Measurements from ENCODE around the gene WIPF2. TPM values are rescaled to one million over a fixed set of nuclear protein-coding genes. Genes with fewer than 3 reads are reported as not detected.

The WIPF2 gene
- total and polyA plus RNA-seq, 2 of the 8 experiments (the other 6 are each of a cell fraction or from before 2014, with no cell fraction given), result 6.9 to 25.3 TPM

DNA sequence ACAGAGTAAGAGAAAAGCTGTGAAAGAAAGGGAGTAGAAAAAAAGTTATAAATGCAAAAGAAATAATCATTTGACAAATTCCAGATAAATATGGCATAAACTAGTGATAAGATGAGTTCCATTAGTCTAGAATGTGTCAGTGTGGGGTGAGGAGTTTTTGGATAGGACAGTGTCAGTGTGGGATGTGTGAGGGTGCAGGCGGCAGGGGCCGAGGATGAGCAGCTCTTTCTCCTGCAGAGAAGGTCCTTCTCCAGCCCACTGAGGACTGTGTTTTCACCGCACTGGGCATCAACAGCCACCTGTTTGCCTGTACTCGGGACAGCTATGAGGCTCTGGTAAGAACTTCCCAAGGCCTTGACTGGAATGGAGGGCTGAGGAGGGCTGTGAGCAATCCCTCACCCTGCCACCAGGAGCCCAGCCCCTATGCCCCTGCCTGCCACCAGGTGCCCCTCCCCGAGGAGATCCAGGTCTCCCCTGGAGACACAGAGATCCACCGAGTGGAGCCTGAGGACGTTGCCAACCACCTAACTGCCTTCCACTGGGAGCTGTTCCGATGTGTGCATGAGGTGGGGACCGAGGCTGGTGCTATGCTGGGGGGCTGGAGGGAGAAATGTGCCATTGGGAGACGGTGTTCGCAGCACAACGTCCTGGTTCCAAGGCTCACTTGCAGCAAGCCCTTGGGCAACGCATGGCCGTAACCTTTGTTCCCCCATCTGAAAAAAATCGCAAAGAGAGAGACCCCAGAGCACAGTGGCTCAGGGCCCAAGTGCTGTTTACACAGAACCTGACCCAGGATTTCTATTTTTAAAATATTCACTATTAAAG, 28.7 kb upstream of the WIPF2 start:
- Histone ChIP-seq H3K18ac (ENCODE audit: extremely low read depth, low read length) (peak overlapping the region; percentile 65), H4K91ac (replicated peaks; ENCODE audit: insufficient read length, low read length) (peak overlapping the region; percentile 75), H3K27me3 (replicated peaks in 1 of 4; ENCODE audit: control insufficient read depth in 3 of 4, extremely low read depth in 1 of 4, insufficient read depth in 3 of 4, low read length in 3 of 4) (no peaks in the 10 kb centered on the region), H2BK120ac (replicated peaks; ENCODE audit: low read depth, low read length) (peak overlapping the region; percentile 88), H3K27ac (ENCODE audit: low read depth, low read length) (no peak overlapping the region), H2AK5ac (ENCODE audit: low read depth, low read length) (no peak overlapping the region), H4K20me1 (replicated peaks in 1 of 2; ENCODE audit: control insufficient read depth in 1 of 2, insufficient read depth in 2 of 2, low read length in 2 of 2) (peaks cover 0 to 2% of the 10 kb centered on the region in 2 experiments), H3K79me2 (ENCODE audit: control insufficient read depth in 1 of 2, insufficient read depth in 2 of 2, low read length in 2 of 2) (no peaks in the 10 kb centered on the region), H3K23me2 (ENCODE audit: low read depth, low read length) (peaks cover 8% of the 10 kb centered on the region), H3K56ac (replicated peaks; ENCODE audit: insufficient read length, low read depth, low read length) (no peak overlapping the region), H3K79me1 (ENCODE audit: low read depth, low read length) (no peaks in the 10 kb centered on the region), H3K4me1 (replicated peaks in 1 of 4; ENCODE audit: control insufficient read depth in 3 of 4, insufficient read depth in 4 of 4, low read length in 3 of 4) (peaks cover 0 to 15% (median 8%) of the 10 kb centered on the region in 4 experiments; a peak in 5 of 7 replicates), H3K14ac (ENCODE audit: insufficient read length) (no peak overlapping the region), H3K4me2 (ENCODE audit: insufficient read depth in 1 of 2, low read depth in 2 of 2, low read length in 2 of 2) (peak overlapping the region; percentile 89 to 95), H3K36me3 (ENCODE audit: control insufficient read depth in 2 of 4, insufficient read depth in 4 of 4, low read length in 3 of 4) (peaks cover 0 to 15% (median 6%) of the 10 kb centered on the region in 4 experiments; a peak in 5 of 8 replicates), H3K4ac (replicated peaks; ENCODE audit: insufficient read length, low read depth, low read length) (no peak overlapping the region), H3K9me3 (ENCODE audit: insufficient read depth in 2 of 2, low read depth in 1 of 2, low read length in 1 of 2) (no peaks in the 10 kb centered on the region), H2BK12ac (ENCODE audit: low read depth, low read length) (peak overlapping the region; percentile 63; the same call in 1 of the 2 replicates), H3K23ac (ENCODE audit: insufficient read length) (no peak overlapping the region), H3K9ac (replicated peaks in 1 of 4; ENCODE audit: extremely low read depth in 1 of 4, low read depth in 3 of 4, low read length in 3 of 4) (peak overlapping the region in 1 of 4 experiments; percentile 53; a peak in 2 of 7 replicates), H2AFZ (ENCODE audit: low read length) (peak overlapping the region; percentile 72; the same call in 1 of the 2 replicates), H2BK5ac (ENCODE audit: low read depth, low read length) (no peak overlapping the region; the same call in 1 of the 2 replicates), H2BK15ac (ENCODE audit: low read length) (no peak overlapping the region), H4K8ac (ENCODE audit: extremely low read depth, insufficient read depth, low read length) (peak overlapping the region; percentile 54; the same call in 1 of the 2 replicates), H4K5ac (ENCODE audit: insufficient read length, low read depth, low read length) (peak overlapping the region; percentile 32), H2BK20ac (ENCODE audit: low read length) (no peak overlapping the region), H3K4me3 (ENCODE audit: extremely low read depth in 1 of 4, insufficient read depth in 2 of 4, low read depth in 3 of 4, low read length in 4 of 4) (peak overlapping the region; percentile 20 to 73 (median 44); a peak in 6 of 8 replicates)
- FAIRE-seq (peak; percentile 55), DNase-seq (ENCODE audit: low read depth in 1 of 2, low spot score in 2 of 2) (peak in 1 of 2 experiments; percentile 78)
- 46% methylated on average over 14 of the region's 15 CpGs; no CpG with 5 or more reads in 1 of the 2 experiments for WGBS, 2 experiments (ENCODE audit: extremely low coverage in 1 of 2, insufficient coverage in 1 of 2, insufficient read length in 1 of 2, insufficient replicate concordance in 2 of 2, low coverage in 1 of 2, low lambda C conversion rate in 2 of 2, missing lambda C conversion rate in 1 of 2)
- ChIA-PET POLR2A (ENCODE audit: partially characterized antibody) (interaction anchor here (0.9 to 10.5 kb wide), 9 partner anchors 9 to 118 kb away, joined by 3 to 105 read pairs (median 5); partner anchors contain the start of genes CASC3, CDC6, RAPGEFL1 and RARA), CTCF (ENCODE audit: partially characterized antibody) (interaction anchor here (0.6 to 7.9 kb wide), 32 partner anchors 9 to 343 kb away, joined by 3 to 61 read pairs (median 3); partner anchors contain the start of genes CSF3 and RAPGEFL1)
- TF ChIP-seq EGR1 (IDR thresholded peaks at IDR 0.05; ENCODE audit: borderline replicate concordance, low read depth, low read length) (no peak), ASH2L (IDR thresholded peaks at IDR 0.05; ENCODE audit: low read length) (peak; percentile 16), POLR2AphosphoS5 (IDR thresholded peaks at IDR 0.05; ENCODE audit: low read depth, low read length) (peak; percentile 79)
- TF ChIP-seq, protein P1, sequence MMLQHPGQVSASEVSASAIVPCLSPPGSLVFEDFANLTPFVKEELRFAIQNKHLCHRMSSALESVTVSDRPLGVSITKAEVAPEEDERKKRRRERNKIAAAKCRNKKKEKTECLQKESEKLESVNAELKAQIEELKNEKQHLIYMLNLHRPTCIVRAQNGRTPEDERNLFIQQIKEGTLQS (IDR thresholded peaks at IDR 0.05; ENCODE audit: insufficient read depth, low read depth, low read length), result no peak
- TF ChIP-seq, protein P2, sequence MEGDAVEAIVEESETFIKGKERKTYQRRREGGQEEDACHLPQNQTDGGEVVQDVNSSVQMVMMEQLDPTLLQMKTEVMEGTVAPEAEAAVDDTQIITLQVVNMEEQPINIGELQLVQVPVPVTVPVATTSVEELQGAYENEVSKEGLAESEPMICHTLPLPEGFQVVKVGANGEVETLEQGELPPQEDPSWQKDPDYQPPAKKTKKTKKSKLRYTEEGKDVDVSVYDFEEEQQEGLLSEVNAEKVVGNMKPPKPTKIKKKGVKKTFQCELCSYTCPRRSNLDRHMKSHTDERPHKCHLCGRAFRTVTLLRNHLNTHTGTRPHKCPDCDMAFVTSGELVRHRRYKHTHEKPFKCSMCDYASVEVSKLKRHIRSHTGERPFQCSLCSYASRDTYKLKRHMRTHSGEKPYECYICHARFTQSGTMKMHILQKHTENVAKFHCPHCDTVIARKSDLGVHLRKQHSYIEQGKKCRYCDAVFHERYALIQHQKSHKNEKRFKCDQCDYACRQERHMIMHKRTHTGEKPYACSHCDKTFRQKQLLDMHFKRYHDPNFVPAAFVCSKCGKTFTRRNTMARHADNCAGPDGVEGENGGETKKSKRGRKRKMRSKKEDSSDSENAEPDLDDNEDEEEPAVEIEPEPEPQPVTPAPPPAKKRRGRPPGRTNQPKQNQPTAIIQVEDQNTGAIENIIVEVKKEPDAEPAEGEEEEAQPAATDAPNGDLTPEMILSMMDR (IDR thresholded peaks at IDR 0.05; ENCODE audit: control extremely low read depth in 1 of 3, insufficient read depth in 1 of 3, low read depth in 1 of 3, low read length in 3 of 3), result peak; percentile 89 to 96 (median 93)
- TF ChIP-seq, protein P3, sequence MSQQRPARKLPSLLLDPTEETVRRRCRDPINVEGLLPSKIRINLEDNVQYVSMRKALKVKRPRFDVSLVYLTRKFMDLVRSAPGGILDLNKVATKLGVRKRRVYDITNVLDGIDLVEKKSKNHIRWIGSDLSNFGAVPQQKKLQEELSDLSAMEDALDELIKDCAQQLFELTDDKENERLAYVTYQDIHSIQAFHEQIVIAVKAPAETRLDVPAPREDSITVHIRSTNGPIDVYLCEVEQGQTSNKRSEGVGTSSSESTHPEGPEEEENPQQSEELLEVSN (IDR thresholded peaks at IDR 0.05), result no peak
